ENCODE results near the gene SEMA4D. TPM values are rescaled to one million over a fixed set of nuclear protein-coding genes. Genes with fewer than 3 reads are reported as not detected.

SEMA4D gene
- total and polyA plus RNA-seq, 2 donors from 2014 or later = 18.9 to 147 TPM

GRCh38 chr9:89351584-89352300 lies 146.2 kb downstream of the SEMA4D start:
- Histone ChIP-seq H3K9me3 (ENCODE audit: control insufficient read depth in 2 of 3, insufficient read depth in 1 of 3, low read length in 3 of 3) (no peaks in the 10 kb centered on the region), H3K9ac (ENCODE audit: low read length in 3 of 3) (no peak overlapping the region), H3K27me3 (ENCODE audit: control insufficient read depth, insufficient read depth, low read length) (no peaks in the 10 kb centered on the region), H3K4me3 (ENCODE audit: low read length in 3 of 3) (no peak overlapping the region), H3K36me3 (ENCODE audit: control insufficient read depth in 2 of 3, insufficient read depth in 3 of 3, low read length in 3 of 3) (peaks cover 11 to 81% (median 78%) of the 10 kb centered on the region in 3 donors), H3K4me1 (ENCODE audit: control insufficient read depth in 2 of 3, insufficient read depth in 2 of 3, low read depth in 1 of 3, low read length in 3 of 3) (no peaks in the 10 kb centered on the region), H3K27ac (ENCODE audit: low read depth in 2 of 2, low read length in 2 of 2) (no peak overlapping the region)
- no peak for TF ChIP-seq CTCF (IDR thresholded peaks at IDR 0.05; ENCODE audit: borderline replicate concordance, extremely low read depth, insufficient read depth)
- intact Hi-C loops (cut with DNase I) = no loop called here
- no peak for DNase-seq
- FAIRE-seq = no peak

- Histone ChIP-seq H3K36me3 (ENCODE audit: control insufficient read depth in 2 of 3, insufficient read depth in 3 of 3, low read length in 3 of 3) (peaks cover 11 to 86% (median 82%) of the 10 kb centered on the region in 3 donors), H3K4me1 (ENCODE audit: control insufficient read depth in 2 of 3, insufficient read depth in 2 of 3, low read depth in 1 of 3, low read length in 3 of 3) (no peaks in the 10 kb centered on the region), H3K27ac (ENCODE audit: low read depth in 2 of 2, low read length in 2 of 2) (no peak overlapping the region), H3K9ac (ENCODE audit: low read length in 3 of 3) (no peak overlapping the region), H3K4me3 (ENCODE audit: low read length in 3 of 3) (no peak overlapping the region), H3K27me3 (ENCODE audit: control insufficient read depth, insufficient read depth, low read length) (no peaks in the 10 kb centered on the region), H3K9me3 (ENCODE audit: control insufficient read depth in 2 of 3, insufficient read depth in 1 of 3, low read length in 3 of 3) (no peaks in the 10 kb centered on the region)
- intact Hi-C loops (cut with DNase I) = no loop called here
- FAIRE-seq (no peak), DNase-seq (no peak)
- TF ChIP-seq CTCF (IDR thresholded peaks at IDR 0.05; ENCODE audit: borderline replicate concordance, extremely low read depth, insufficient read depth) = no peak
Measured at GRCh38 chr9:89350988-89351557, 146.8 kb downstream of the SEMA4D start.

- H3K27ac ChIP-seq (ENCODE audit: low read depth in 2 of 2, low read length in 2 of 2) = no peak overlapping the region
- peaks cover 11 to 87% (median 81%) of the 10 kb centered on the region in 3 donors for H3K36me3 ChIP-seq (ENCODE audit: control insufficient read depth in 2 of 3, insufficient read depth in 3 of 3, low read length in 3 of 3)
- TF ChIP-seq CTCF (IDR thresholded peaks at IDR 0.05; ENCODE audit: borderline replicate concordance, extremely low read depth, insufficient read depth) = no peak
Measured at GRCh38 chr9:89349607-89350006, 148.3 kb downstream of the SEMA4D start.

More at GRCh38 chr9:89349607-89350006, 148.3 kb downstream of the SEMA4D start:
- H3K27me3 ChIP-seq (ENCODE audit: control insufficient read depth, insufficient read depth, low read length) = no peaks in the 10 kb centered on the region
- H3K9ac ChIP-seq (ENCODE audit: low read length in 3 of 3) = no peak overlapping the region
- intact Hi-C loops (cut with DNase I) = no loop called here
- H3K4me1 ChIP-seq (ENCODE audit: control insufficient read depth in 2 of 3, insufficient read depth in 2 of 3, low read depth in 1 of 3, low read length in 3 of 3) = no peaks in the 10 kb centered on the region
- no peaks in the 10 kb centered on the region for H3K9me3 ChIP-seq (ENCODE audit: control insufficient read depth in 2 of 3, insufficient read depth in 1 of 3, low read length in 3 of 3)
- FAIRE-seq (no peak), DNase-seq (no peak)
- H3K4me3 ChIP-seq (ENCODE audit: low read length in 3 of 3) = no peak overlapping the region

All from kidney (tissue), 14 donors.